ENCODE measurements around the gene MAD2L1BP. TPM values are rescaled to one million over a fixed set of nuclear protein-coding genes. Genes with fewer than 3 reads are reported as not detected.

Gene MAD2L1BP
- total RNA-seq, 1 experiment from 2014 or later, result 36.6 TPM

DNA sequence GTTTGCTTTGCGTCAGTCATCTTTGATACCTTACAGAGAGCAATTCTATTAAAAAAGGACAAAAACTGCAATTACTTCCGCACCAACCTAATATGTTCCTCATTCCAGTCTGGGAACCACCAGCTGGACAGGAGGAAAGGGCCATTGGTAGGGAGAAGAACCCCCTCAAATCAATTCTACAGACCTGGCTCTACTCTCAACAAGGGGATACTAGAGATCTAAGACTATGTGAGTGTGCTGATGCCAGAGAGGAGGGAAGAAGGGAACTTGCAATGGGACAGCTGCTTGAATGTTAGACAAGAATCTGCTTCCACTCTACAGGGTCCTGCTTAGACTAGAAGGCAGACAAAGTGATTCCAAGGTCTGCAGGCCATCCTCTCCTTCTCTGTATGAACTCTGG, 38.7 kb downstream of the MAD2L1BP start:
- Histone ChIP-seq H4K20me1 (ENCODE audit: insufficient read depth) (no peaks in the 10 kb centered on the region), H3K4me1 (ENCODE audit: control insufficient read depth in 1 of 2, insufficient read depth in 2 of 2, low read length in 2 of 2) (peaks cover 0 to 9% of the 10 kb centered on the region in 2 experiments; a peak in 2 of 4 replicates), H3K9ac (ENCODE audit: low read length) (no peak overlapping the region), H3K4me2 (ENCODE audit: low read length) (no peak overlapping the region), H3K4me3 (replicated peaks in 1 of 2; ENCODE audit: low read depth in 1 of 2, low read length in 2 of 2) (no peak overlapping the region), H3K9me2 (ENCODE audit: insufficient read depth) (no peaks in the 10 kb centered on the region), H2AFZ (ENCODE audit: low read depth, low read length, poor library complexity, severe bottlenecking) (no peak overlapping the region), H3K79me2 (ENCODE audit: insufficient read depth, low read length) (peaks cover 5% of the 10 kb centered on the region; the same call in 1 of the 2 replicates), H3K9me3 (ENCODE audit: control insufficient read depth in 1 of 2, insufficient read depth in 1 of 2, low read depth in 1 of 2, low read length in 2 of 2) (no peaks in the 10 kb centered on the region), H3K36me3 (ENCODE audit: control insufficient read depth in 1 of 2, insufficient read depth in 2 of 2, low read length in 2 of 2) (peaks cover 32 to 56% of the 10 kb centered on the region in 2 experiments), H3K27me3 (ENCODE audit: insufficient read depth, low read length) (no peaks in the 10 kb centered on the region), H3K27ac (ENCODE audit: low read depth, low read length) (no peak overlapping the region)
- ChIA-PET RAD21 (ENCODE audit: low non-redundant PET in 1 of 2, low total read pairs in 2 of 2, uncharacterized antibody in 2 of 2, unreplicated experiment in 2 of 2) (no interaction called here), CTCF (no interaction called here), POLR2A (no interaction called here)
- intact Hi-C loops (cut with micrococcal nuclease), result no loop called here
- no TSS peak for BruUV-seq (replicated peaks)
- DNase-seq (ENCODE audit: low read depth, low spot score) (no peak), ATAC-seq (no peak)
- TF ChIP-seq SIN3A (IDR thresholded peaks at IDR 0.05; ENCODE audit: low read depth) (no peak), SP1 (IDR thresholded peaks at IDR 0.05; ENCODE audit: low read depth) (no peak), CEBPB (IDR thresholded peaks at IDR 0.05; ENCODE audit: low read depth) (no peak), SRF (IDR thresholded peaks at IDR 0.05; ENCODE audit: low read depth) (no peak), ZBTB33 (IDR thresholded peaks at IDR 0.05; ENCODE audit: extremely low read depth, insufficient replicate concordance, low read length) (no peak), YY1 (IDR thresholded peaks at IDR 0.05; ENCODE audit: extremely low read depth, insufficient replicate concordance, low read depth, low read length) (no peak)

GRCh38 chr6:43674921-43675320, 39.3 kb downstream of the MAD2L1BP start:
- RAD21 ChIA-PET (ENCODE audit: low non-redundant PET in 1 of 2, low total read pairs in 2 of 2, uncharacterized antibody in 2 of 2, unreplicated experiment in 2 of 2), result no interaction called here
- Histone ChIP-seq H3K27ac (ENCODE audit: low read depth, low read length) (no peak overlapping the region), H3K27me3 (ENCODE audit: insufficient read depth, low read length) (no peaks in the 10 kb centered on the region), H3K4me2 (ENCODE audit: low read length) (no peak overlapping the region), H3K79me2 (ENCODE audit: insufficient read depth, low read length) (peaks cover 8% of the 10 kb centered on the region; the same call in 1 of the 2 replicates), H3K36me3 (ENCODE audit: control insufficient read depth in 1 of 2, insufficient read depth in 2 of 2, low read length in 2 of 2) (peaks cover 36 to 57% of the 10 kb centered on the region in 2 experiments), H3K9ac (ENCODE audit: low read length) (no peak overlapping the region), H3K9me2 (ENCODE audit: insufficient read depth) (no peaks in the 10 kb centered on the region), H3K9me3 (ENCODE audit: control insufficient read depth in 1 of 2, insufficient read depth in 1 of 2, low read depth in 1 of 2, low read length in 2 of 2) (no peaks in the 10 kb centered on the region), H2AFZ (ENCODE audit: low read depth, low read length, poor library complexity, severe bottlenecking) (no peak overlapping the region), H3K4me3 (replicated peaks in 1 of 2; ENCODE audit: low read depth in 1 of 2, low read length in 2 of 2) (no peak overlapping the region), H3K4me1 (ENCODE audit: control insufficient read depth in 1 of 2, insufficient read depth in 2 of 2, low read length in 2 of 2) (peaks cover 0 to 3% of the 10 kb centered on the region in 2 experiments; a peak in 2 of 4 replicates), H4K20me1 (ENCODE audit: insufficient read depth) (no peaks in the 10 kb centered on the region)
- DNase-seq (ENCODE audit: low read depth, low spot score), result no peak
- CTCF ChIA-PET, result no interaction called here
- no peak for ATAC-seq
- intact Hi-C loops (cut with micrococcal nuclease), result no loop called here
- POLR2A ChIA-PET, result no interaction called here
- no TSS peak for BruUV-seq (replicated peaks)
- TF ChIP-seq TCF7L2 (IDR thresholded peaks at IDR 0.05; ENCODE audit: borderline replicate concordance, extremely low read depth, insufficient read depth, insufficient read length) (no peak), POLR2AphosphoS5 (IDR thresholded peaks at IDR 0.05; ENCODE audit: low read depth, low read length) (no peak), CEBPB (IDR thresholded peaks at IDR 0.05; ENCODE audit: low read depth) (no peak), SIN3A (IDR thresholded peaks at IDR 0.05; ENCODE audit: low read depth) (no peak), ELF1 (IDR thresholded peaks at IDR 0.05; ENCODE audit: borderline replicate concordance, low read depth) (no peak), ZFX (IDR thresholded peaks at IDR 0.05) (no peak), SP1 (IDR thresholded peaks at IDR 0.05; ENCODE audit: low read depth) (no peak), ZBTB33 (IDR thresholded peaks at IDR 0.05; ENCODE audit: extremely low read depth, insufficient replicate concordance, low read length) (no peak), FOSL1 (IDR thresholded peaks at IDR 0.05; ENCODE audit: low read depth) (no peak), YY1 (IDR thresholded peaks at IDR 0.05; ENCODE audit: extremely low read depth, insufficient replicate concordance, low read depth, low read length) (no peak)
- TF ChIP-seq, protein P1, sequence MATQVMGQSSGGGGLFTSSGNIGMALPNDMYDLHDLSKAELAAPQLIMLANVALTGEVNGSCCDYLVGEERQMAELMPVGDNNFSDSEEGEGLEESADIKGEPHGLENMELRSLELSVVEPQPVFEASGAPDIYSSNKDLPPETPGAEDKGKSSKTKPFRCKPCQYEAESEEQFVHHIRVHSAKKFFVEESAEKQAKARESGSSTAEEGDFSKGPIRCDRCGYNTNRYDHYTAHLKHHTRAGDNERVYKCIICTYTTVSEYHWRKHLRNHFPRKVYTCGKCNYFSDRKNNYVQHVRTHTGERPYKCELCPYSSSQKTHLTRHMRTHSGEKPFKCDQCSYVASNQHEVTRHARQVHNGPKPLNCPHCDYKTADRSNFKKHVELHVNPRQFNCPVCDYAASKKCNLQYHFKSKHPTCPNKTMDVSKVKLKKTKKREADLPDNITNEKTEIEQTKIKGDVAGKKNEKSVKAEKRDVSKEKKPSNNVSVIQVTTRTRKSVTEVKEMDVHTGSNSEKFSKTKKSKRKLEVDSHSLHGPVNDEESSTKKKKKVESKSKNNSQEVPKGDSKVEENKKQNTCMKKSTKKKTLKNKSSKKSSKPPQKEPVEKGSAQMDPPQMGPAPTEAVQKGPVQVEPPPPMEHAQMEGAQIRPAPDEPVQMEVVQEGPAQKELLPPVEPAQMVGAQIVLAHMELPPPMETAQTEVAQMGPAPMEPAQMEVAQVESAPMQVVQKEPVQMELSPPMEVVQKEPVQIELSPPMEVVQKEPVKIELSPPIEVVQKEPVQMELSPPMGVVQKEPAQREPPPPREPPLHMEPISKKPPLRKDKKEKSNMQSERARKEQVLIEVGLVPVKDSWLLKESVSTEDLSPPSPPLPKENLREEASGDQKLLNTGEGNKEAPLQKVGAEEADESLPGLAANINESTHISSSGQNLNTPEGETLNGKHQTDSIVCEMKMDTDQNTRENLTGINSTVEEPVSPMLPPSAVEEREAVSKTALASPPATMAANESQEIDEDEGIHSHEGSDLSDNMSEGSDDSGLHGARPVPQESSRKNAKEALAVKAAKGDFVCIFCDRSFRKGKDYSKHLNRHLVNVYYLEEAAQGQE (IDR thresholded peaks at IDR 0.05; ENCODE audit: low read depth), result no peak
